GM06990 (cell line): ENCODE measurements around the gene CRACDL.

Experiments used
- DNase-seq: peaks from one replicate; pipeline ENCODE4 v3.0.0-alpha.2; 2011; ENCODE audit not compliant: insufficient read length; ENCODE audit errors: extremely low read depth
- H3K27me3 ChIP-seq: replicated peaks from 2 replicates; pipeline ENCODE4 v1.6.0; 2011; ENCODE audit warnings: low read length; ENCODE audit not compliant: control insufficient read depth, insufficient read depth
- H3K36me3 ChIP-seq: 2 replicates; pipeline ENCODE4 v1.5.1; 2011; ENCODE audit warnings: low read length; ENCODE audit not compliant: control insufficient read depth, insufficient read depth
- H3K4me3 ChIP-seq: replicated peaks from 2 replicates; pipeline ENCODE4 v1.5.1; 2011; ENCODE audit warnings: low read depth, mild to moderate bottlenecking, control low read depth, low read length
- TF ChIP-seq, protein P1 (sequence below): IDR thresholded peaks from 2 replicates; pipeline ENCODE4 v1.5.1; 2011; ENCODE audit warnings: low read length, control low read depth, mild to moderate bottlenecking, inconsistent platforms; ENCODE audit not compliant: insufficient read depth, poor library complexity, severe bottlenecking

Gene CRACDL

GRCh38 chr2:98815795-98816194 lies 120.2 kb downstream of the CRACDL start:
- TF ChIP-seq, protein P1, sequence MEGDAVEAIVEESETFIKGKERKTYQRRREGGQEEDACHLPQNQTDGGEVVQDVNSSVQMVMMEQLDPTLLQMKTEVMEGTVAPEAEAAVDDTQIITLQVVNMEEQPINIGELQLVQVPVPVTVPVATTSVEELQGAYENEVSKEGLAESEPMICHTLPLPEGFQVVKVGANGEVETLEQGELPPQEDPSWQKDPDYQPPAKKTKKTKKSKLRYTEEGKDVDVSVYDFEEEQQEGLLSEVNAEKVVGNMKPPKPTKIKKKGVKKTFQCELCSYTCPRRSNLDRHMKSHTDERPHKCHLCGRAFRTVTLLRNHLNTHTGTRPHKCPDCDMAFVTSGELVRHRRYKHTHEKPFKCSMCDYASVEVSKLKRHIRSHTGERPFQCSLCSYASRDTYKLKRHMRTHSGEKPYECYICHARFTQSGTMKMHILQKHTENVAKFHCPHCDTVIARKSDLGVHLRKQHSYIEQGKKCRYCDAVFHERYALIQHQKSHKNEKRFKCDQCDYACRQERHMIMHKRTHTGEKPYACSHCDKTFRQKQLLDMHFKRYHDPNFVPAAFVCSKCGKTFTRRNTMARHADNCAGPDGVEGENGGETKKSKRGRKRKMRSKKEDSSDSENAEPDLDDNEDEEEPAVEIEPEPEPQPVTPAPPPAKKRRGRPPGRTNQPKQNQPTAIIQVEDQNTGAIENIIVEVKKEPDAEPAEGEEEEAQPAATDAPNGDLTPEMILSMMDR = no peak
- DNase-seq = no peak
- Histone ChIP-seq H3K4me3 (no peak overlapping the region), H3K36me3 (no peaks in the 10 kb centered on the region), H3K27me3 (no peaks in the 10 kb centered on the region)

- TF ChIP-seq, protein P1 = no peak
- Histone ChIP-seq H3K27me3 (no peaks in the 10 kb centered on the region; the same call in 1 of the 2 replicates), H3K36me3 (no peaks in the 10 kb centered on the region), H3K4me3 (no peak overlapping the region)
- no peak for DNase-seq
Measured at GRCh38 chr2:98811766-98812165, 124.3 kb downstream of the CRACDL start.

GRCh38 chr2:98810588-98810928 lies 125.5 kb downstream of the CRACDL start:
- no peak overlapping the region for H3K4me3 ChIP-seq
- H3K27me3 ChIP-seq = no peaks in the 10 kb centered on the region; the same call in 1 of the 2 replicates
- H3K36me3 ChIP-seq = no peaks in the 10 kb centered on the region
- TF ChIP-seq, protein P1 = no peak
- no peak for DNase-seq

- no peak for DNase-seq
- Histone ChIP-seq H3K4me3 (no peak overlapping the region), H3K36me3 (no peaks in the 10 kb centered on the region), H3K27me3 (no peaks in the 10 kb centered on the region; the same call in 1 of the 2 replicates)
- TF ChIP-seq, protein P1 = no peak
Measured at GRCh38 chr2:98809878-98810587, 126.0 kb downstream of the CRACDL start.

DNA sequence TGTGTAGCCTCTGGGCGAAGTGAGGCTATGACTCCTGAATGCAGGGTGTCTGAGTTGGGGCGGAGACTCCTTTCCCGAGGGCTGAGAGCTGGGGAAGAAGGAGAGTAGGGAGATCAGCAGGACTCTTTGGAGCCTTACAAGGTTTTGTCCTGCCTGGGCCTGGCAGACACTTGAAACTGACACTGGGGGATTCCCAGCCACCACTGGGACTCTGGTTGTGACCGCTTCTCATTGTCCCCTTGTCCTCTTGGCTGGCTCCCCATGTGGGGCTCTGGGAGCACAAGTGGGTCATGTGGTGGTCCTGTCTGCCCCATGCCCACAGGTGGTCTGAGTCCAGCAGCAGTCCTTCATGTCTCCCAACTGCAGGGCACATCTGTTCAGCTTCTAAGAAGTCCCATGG lies 126.9 kb downstream of the CRACDL start:
- H3K4me3 ChIP-seq = no peak overlapping the region
- H3K36me3 ChIP-seq = no peaks in the 10 kb centered on the region
- DNase-seq = no peak
- TF ChIP-seq, protein P1 = no peak
- H3K27me3 ChIP-seq = no peaks in the 10 kb centered on the region; the same call in 1 of the 2 replicates

- DNase-seq = no peak
- Histone ChIP-seq H3K4me3 (no peak overlapping the region), H3K27me3 (no peaks in the 10 kb centered on the region; the same call in 1 of the 2 replicates), H3K36me3 (no peaks in the 10 kb centered on the region)
- TF ChIP-seq, protein P1 = no peak
Measured at GRCh38 chr2:98808546-98808945, 127.5 kb downstream of the CRACDL start.
